Activated CD4-positive, alpha-beta T cell treated with anti-CD3 and anti-CD28 coated beads, Interleukin-2, amount 10 ng/mL, durations not matched to agents 7 days and 5 days (primary cell): ENCODE results near the gene SLC30A1. TPM values are rescaled to one million over a fixed set of nuclear protein-coding genes. Genes with fewer than 3 reads are reported as not detected.
"Not testable (repeated sequence)": the region's sequence is repeated elsewhere in the genome, so short reads cannot be mapped to it uniquely, and the experiment has no call there.

Source experiments
- CTCF ChIA-PET: fragments of 350-600 bp; sonication (Branson Sonifier 250); formaldehyde crosslinking; loops from one replicate; lab custom pipeline; 2021; ENCODE audit warnings: antibody characterized with exemption; lab: Charles Lee
- POLR2A ChIA-PET: fragments of 350-600 bp; sonication (Branson Sonifier 250); formaldehyde crosslinking; loops from one replicate; lab custom pipeline; 2021; ENCODE audit warnings: antibody characterized with exemption; lab: Charles Lee
- DNase-seq: peaks from one replicate; pipeline ENCODE4 v3.0.0-alpha.2; 2020
- H3K27ac Mint-ChIP-seq: one replicate; pipeline ENCODE4 v1.8.0; 2021; ENCODE audit warnings: mild to moderate bottlenecking, moderate library complexity, mixed read lengths
- H3K27me3 Mint-ChIP-seq: one replicate; pipeline ENCODE4 v1.8.0; 2021; ENCODE audit warnings: mixed read lengths
- H3K36me3 Mint-ChIP-seq: one replicate; pipeline ENCODE4 v1.8.0; 2021; ENCODE audit warnings: low read depth, mixed read lengths
- H3K4me1 Mint-ChIP-seq: one replicate; pipeline ENCODE4 v1.8.0; 2021; ENCODE audit warnings: mixed read lengths
- H3K4me3 Mint-ChIP-seq: one replicate; pipeline ENCODE4 v1.8.0; 2021; ENCODE audit warnings: mild to moderate bottlenecking, moderate library complexity, mixed read lengths
- H3K9me3 Mint-ChIP-seq: one replicate; pipeline ENCODE4 v1.8.0; 2021; ENCODE audit warnings: mixed read lengths
- total RNA-seq, 2 experiments: library from RNA; stranded (reverse); gene quantifications; one replicate each; pipeline ENCODE4 v1.2.3, GENCODE V29; 2021

The SLC30A1 gene, protein sequence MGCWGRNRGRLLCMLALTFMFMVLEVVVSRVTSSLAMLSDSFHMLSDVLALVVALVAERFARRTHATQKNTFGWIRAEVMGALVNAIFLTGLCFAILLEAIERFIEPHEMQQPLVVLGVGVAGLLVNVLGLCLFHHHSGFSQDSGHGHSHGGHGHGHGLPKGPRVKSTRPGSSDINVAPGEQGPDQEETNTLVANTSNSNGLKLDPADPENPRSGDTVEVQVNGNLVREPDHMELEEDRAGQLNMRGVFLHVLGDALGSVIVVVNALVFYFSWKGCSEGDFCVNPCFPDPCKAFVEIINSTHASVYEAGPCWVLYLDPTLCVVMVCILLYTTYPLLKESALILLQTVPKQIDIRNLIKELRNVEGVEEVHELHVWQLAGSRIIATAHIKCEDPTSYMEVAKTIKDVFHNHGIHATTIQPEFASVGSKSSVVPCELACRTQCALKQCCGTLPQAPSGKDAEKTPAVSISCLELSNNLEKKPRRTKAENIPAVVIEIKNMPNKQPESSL
- total RNA-seq = 1 to 10 TPM; 9.3 to 9.6 TPM

DNA sequence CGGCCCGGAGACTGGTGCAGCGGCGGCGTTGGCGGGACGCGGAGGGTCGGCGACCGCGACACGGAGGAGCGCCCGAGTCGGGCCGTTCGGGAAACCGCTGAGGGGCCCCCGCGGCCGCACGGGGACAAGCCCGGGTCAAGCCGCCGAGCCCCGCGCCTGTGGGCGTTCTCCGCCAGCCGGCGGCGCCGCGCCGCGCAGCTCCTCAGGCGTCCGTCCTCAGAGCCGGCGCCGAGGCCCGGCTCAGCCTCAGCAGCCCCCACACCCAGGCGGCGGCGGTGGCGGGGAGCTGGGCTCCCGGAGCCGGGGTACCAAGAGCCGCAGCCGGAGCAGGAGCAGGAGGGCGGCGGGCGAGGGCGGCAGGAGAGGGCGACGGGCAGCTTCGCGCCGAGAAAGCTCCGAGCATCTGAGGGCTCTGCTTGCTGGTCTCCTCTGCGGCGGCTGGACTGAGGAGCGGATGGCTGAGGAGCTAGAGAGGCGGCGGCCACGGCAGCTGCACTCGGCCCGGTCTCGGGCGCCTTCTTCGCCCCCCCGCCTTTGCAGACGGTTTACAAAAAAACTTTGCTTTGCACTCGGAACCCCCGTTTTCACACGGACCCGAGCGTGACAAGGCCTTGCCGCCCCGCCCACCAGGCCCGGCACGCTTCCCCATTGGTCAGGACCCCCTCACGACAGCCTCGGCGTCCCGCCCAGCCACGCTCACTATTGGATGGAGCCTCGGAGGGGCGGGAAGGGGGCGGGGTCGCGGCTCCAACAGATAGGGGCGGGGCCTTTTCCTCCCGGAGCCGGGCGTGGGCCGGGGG is at the start of gene SLC30A1:
Gene SLC30A1, minus strand, starts transcription at position 522 of the 800 bp plus-strand sequence. CDS start 549 bp downstream, outside the sequence.
- peak within 1 kb of the TSS; percentile 93 for H3K4me3 Mint-ChIP-seq

DNA sequence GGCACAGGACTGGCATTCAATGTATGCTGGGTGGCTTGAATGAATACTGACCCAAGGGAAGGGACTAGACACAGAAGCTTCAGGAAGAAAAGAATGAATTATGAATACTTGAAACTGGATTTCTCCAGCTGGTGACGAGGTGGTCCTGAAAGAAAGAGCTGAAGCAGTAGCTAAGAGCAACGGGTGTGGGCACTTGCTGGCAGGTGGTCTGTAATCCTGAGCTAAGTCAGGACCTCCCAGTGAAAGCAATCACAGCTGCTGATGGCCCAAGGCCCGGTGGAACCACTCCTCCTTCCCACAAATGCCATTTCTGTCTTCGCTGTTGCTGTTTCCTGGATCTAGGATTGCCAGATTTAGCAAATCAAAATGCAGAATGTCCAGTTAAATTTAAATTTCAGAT is 49.5 kb upstream of the SLC30A1 start:
- Mint-ChIP-seq H3K36me3 (no peaks in the 10 kb centered on the region), H3K4me3 (no peak overlapping the region), H3K27ac (no peak overlapping the region), H3K4me1 (peaks cover 15% of the 10 kb centered on the region), H3K27me3 (no peaks in the 10 kb centered on the region), H3K9me3 (no peaks in the 10 kb centered on the region)
- no peak for DNase-seq
- ChIA-PET CTCF (interaction anchor here (0.5 to 0.7 kb wide), 2 partner anchors 16 to 97 kb away, joined by 3 read pairs; no protein-coding TSS in a partner anchor), POLR2A (no interaction called here)

More for the DNA sequence above, at the start of gene SLC30A1:
- ChIA-PET POLR2A (interaction anchor here (0.5 to 0.6 kb wide), 2 partner anchors 46 to 66 kb away, joined by 4 to 5 read pairs; no protein-coding TSS in a partner anchor), CTCF (interaction anchor here (0.6 to 2.5 kb wide), 7 partner anchors 10 to 1063 kb away, joined by 3 to 12 read pairs (median 5); no protein-coding TSS in a partner anchor)
- H3K4me1 Mint-ChIP-seq = peaks cover 48% of the 10 kb centered on the region
- H3K27ac Mint-ChIP-seq = peak within 1 kb of the TSS; percentile 87
- H3K9me3 Mint-ChIP-seq = no peaks in the 10 kb centered on the region
- peaks cover 16% of the 10 kb centered on the region for H3K36me3 Mint-ChIP-seq
- DNase-seq = peak; percentile 100
- no peaks in the 10 kb centered on the region for H3K27me3 Mint-ChIP-seq

DNA sequence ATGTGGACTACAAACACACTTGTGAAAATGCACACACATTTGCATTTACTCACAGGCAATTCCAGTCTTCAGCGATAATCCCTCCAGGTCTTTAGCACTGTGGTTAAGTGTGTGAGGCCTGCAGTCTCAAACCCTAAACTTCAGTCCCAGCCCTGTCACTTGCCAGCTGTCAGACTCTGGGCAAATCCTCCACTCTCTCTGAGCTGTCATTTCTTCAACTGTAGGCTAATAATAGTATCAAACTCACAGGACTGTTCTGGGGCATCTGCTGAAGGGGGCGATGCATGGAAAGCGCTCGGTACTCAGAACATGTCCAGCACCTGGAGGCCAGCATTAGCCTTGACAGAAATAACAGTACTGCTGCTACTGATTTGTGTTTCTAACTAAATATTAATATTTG is 48.3 kb upstream of the SLC30A1 start:
- H3K9me3 Mint-ChIP-seq = no peaks in the 10 kb centered on the region
- POLR2A ChIA-PET = no interaction called here

DNA sequence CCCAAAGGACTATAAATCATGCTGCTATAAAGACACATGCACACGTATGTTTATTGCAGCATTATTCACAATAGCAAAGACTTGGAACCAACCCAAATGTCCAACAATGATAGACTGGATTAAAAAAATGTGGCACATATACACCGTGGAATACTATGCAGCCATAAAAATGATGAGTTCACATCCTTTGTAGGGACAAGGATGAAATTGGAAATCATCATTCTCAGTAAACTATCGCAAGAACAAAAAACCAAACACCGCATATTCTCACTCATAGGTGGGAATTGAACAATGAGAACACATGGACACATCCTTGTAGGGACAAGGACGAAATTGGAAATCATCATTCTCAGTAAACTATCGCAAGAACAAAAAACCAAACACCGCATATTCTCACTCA is 46.9 kb upstream of the SLC30A1 start:
- DNase-seq, H3K36me3 Mint-ChIP-seq, H3K4me3 Mint-ChIP-seq, H3K27ac Mint-ChIP-seq, CTCF ChIA-PET, H3K9me3 Mint-ChIP-seq, POLR2A ChIA-PET, H3K27me3 Mint-ChIP-seq: not testable (repeated sequence)
- peaks cover 15% of the 10 kb centered on the region for H3K4me1 Mint-ChIP-seq

More for the DNA sequence above, 48.3 kb upstream of the SLC30A1 start:
- DNase-seq = no peak
- Mint-ChIP-seq H3K27me3 (no peaks in the 10 kb centered on the region), H3K4me1 (peaks cover 15% of the 10 kb centered on the region), H3K4me3 (no peak overlapping the region), H3K27ac (no peak overlapping the region), H3K36me3 (no peaks in the 10 kb centered on the region)
- CTCF ChIA-PET = no interaction called here

DNA sequence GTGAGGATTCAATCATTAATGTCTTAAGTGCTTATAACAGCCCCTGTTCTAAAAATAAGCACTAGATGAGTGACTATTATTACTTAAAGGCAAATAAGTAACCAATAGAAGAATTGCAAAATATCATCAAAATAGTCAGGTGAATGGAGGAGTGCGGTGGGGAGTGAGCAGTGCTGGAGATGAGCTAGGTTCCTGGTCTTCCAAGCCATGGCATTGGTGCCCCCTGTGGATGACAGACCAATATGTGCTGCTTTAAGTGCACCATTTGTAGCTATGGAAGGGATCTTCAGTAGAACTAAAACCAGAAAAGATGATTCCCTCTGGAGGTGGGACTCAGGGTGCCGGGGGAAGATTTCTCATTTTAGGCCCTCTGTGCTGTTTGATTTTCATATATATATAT is 46.1 kb upstream of the SLC30A1 start:
- POLR2A ChIA-PET = interaction anchor here (0.6 kb wide), 1 partner anchor 46 kb away, joined by 4 read pairs; the partner anchor contains the start of gene SLC30A1
- no peaks in the 10 kb centered on the region for H3K36me3 Mint-ChIP-seq
- peaks cover 15% of the 10 kb centered on the region for H3K4me1 Mint-ChIP-seq
- peak; percentile 26 for DNase-seq
- H3K27ac Mint-ChIP-seq = no peak overlapping the region
- no peaks in the 10 kb centered on the region for H3K9me3 Mint-ChIP-seq
- CTCF ChIA-PET = interaction anchor here (0.5 to 0.9 kb wide), 3 partner anchors 13 to 199 kb away, joined by 3 to 4 read pairs (median 3); no protein-coding TSS in a partner anchor
- no peak overlapping the region for H3K4me3 Mint-ChIP-seq
- no peaks in the 10 kb centered on the region for H3K27me3 Mint-ChIP-seq

DNA sequence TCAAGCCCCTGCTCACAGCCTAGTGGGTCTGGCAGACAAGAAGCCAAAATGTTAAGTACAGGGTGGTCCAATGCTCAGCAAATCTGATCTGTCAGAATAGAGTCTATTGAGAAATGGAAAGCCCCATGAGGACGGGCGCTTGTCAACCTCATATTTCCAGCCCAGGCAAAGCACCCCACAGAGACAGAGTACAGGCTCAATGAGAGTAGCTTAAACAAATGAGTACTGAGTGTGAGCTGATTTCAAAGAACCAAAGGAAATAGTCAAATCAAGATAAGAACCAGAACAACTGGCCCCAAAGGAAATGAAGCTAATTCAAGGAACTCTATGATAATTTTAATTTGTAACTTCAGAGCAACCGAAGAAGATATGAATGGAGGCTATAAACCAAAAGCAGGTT is 44.6 kb upstream of the SLC30A1 start:
- no peak for DNase-seq
- H3K36me3 Mint-ChIP-seq = no peaks in the 10 kb centered on the region
- H3K4me3 Mint-ChIP-seq = no peak overlapping the region
- H3K9me3 Mint-ChIP-seq = no peaks in the 10 kb centered on the region
- H3K27me3 Mint-ChIP-seq = no peaks in the 10 kb centered on the region
- ChIA-PET POLR2A (no interaction called here), CTCF (interaction anchor here (0.6 kb wide), 1 partner anchor 147 kb away, joined by 4 read pairs; no protein-coding TSS in a partner anchor)
- H3K4me1 Mint-ChIP-seq = peaks cover 15% of the 10 kb centered on the region
- H3K27ac Mint-ChIP-seq = no peak overlapping the region

DNA sequence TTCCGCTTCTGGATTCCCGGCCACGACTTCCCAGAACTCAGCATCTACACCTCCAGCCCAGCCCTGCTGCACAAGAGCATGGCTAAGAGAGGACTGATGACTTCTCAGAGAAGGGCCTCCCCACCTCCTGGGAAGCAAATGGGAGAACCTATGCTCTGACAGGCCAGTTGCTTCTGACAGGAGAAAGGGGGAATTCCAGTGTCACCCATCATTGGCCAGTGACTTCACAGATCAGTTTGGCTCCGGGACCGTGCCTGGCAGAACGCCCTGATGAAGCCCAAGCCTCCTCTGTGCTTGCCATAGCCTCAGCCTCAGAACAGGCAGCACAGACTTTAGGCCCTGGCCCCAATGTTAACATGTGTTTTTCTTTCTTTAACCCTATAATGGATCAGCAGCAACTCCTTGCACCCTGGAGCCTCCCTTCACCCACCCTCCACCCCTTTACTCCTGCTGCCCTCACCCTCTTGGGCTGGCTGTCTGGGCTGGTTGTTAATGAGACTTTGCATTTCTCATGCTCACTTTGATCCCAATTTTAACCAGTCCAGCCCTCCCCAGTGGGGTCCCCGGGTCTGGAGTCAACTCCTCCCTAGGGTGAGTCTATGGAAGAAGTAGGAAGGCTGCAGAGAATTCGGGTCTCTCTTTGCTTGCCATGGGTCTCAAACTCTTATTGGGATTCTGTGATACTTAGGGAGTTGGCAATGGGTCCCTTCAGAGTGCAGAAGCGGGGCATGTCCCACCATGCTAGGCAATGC is 42.7 kb upstream of the SLC30A1 start:
- Mint-ChIP-seq H3K9me3 (no peaks in the 10 kb centered on the region), H3K36me3 (no peaks in the 10 kb centered on the region), H3K27me3 (no peaks in the 10 kb centered on the region), H3K27ac (no peak overlapping the region), H3K4me3 (no peak overlapping the region), H3K4me1 (peaks cover 15% of the 10 kb centered on the region)
- DNase-seq = no peak
- POLR2A ChIA-PET = no interaction called here
- CTCF ChIA-PET = interaction anchor here (0.6 to 1.8 kb wide), 2 partner anchors 12 to 80 kb away, joined by 3 to 5 read pairs; no protein-coding TSS in a partner anchor

DNA sequence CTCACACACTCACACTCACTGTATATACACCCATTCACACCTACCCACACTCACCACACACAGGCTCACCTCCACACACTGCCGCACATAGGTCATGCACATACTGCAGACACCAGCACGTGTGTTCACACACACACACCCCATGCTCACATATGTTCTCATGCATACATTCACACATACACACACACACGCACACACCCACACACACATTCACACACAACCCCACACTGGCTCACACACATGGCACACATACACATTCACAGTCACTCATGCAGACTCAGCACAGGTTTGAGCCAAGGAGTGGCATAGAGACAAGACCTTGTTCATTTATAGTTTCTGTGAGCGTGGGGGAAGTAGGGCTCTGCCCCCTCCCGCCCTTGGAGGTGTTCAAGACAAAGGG is 41.1 kb upstream of the SLC30A1 start:
- Mint-ChIP-seq H3K36me3 (no peaks in the 10 kb centered on the region), H3K27me3 (no peaks in the 10 kb centered on the region), H3K4me1 (peaks cover 15% of the 10 kb centered on the region), H3K27ac (no peak overlapping the region), H3K4me3 (no peak overlapping the region), H3K9me3 (no peaks in the 10 kb centered on the region)
- POLR2A ChIA-PET = no interaction called here
- DNase-seq = no peak
- CTCF ChIA-PET = interaction anchor here (0.6 to 1.8 kb wide), 3 partner anchors 10 to 70 kb away, joined by 3 to 5 read pairs (median 4); no protein-coding TSS in a partner anchor

DNA sequence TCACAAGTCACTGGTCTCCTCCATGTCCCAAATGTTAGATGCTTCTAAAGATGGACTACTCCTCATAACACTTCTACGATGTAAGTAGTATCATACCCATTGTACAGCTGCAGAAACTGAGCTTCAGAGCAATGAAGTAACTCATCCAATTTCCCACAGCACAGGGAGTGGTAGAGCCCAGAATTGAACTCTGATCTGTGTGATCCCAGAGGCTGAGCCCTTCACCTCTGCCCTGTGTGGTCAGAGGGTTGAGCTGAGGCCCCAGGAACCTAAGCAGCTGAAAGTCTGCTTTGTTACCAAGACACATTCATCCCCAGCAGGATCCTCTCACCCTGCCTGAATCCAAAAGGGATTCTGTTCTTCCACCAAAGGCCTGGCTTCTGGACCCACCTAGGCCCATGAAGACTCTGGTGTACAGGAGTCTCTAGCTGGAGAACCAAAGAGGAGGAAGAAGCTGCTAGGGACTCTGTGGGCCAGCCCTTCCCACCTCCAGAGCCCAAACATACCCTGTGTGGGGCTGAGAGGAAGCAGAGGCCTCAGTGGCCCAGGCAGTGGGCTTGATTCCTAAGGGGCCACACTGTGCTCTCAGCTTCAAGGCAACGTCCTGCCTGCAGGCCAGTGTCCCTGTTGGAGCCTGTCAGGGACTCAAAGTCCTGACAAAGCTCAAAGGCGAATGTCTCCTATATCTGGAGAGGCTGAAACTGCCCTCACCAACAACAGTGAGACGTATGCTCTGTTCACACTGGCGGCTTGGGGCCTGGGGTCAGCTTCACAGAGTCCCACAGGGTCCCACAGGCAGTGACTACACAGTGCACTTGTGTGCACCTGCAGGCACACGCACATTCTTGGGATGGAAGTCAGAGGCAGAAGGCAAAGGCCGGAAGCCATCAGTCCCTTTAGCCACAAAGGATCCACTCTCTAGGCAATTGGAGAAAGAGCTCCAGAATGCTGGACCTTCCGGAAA is 40.4 kb upstream of the SLC30A1 start:
- Mint-ChIP-seq H3K4me1 (peaks cover 18% of the 10 kb centered on the region), H3K27me3 (no peaks in the 10 kb centered on the region), H3K27ac (no peak overlapping the region), H3K4me3 (no peak overlapping the region), H3K36me3 (no peaks in the 10 kb centered on the region), H3K9me3 (no peaks in the 10 kb centered on the region)
- DNase-seq = no peak
- POLR2A ChIA-PET = interaction anchor here (0.6 kb wide), 1 partner anchor 54 kb away, joined by 4 read pairs; no protein-coding TSS in a partner anchor
- CTCF ChIA-PET = interaction anchor here (0.6 to 1.8 kb wide), 6 partner anchors 9 to 452 kb away, joined by 3 to 6 read pairs (median 4); no protein-coding TSS in a partner anchor

DNA sequence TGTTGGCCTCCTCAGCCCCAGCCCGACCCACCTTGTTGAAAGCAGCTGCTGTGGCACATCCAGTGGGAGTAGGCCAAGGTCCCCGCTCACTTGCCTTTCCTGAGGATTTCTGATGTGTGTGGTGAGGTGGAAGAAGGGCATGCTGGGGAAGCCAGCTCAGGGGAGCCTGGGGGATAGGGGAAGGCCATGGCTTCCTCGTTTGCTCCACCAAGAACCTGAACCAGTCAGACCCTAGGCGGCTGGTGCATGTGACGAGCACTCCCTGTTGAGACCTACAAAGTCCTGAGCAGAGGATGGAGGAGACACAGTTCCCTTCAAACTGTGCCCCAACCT is 38.0 kb upstream of the SLC30A1 start:
- POLR2A ChIA-PET = no interaction called here

More for the DNA sequence above, 38.0 kb upstream of the SLC30A1 start:
- CTCF ChIA-PET = interaction anchor here (0.9 to 1.0 kb wide), 2 partner anchors 26 to 38 kb away, joined by 3 read pairs; partner anchors contain the start of gene SLC30A1
- no peaks in the 10 kb centered on the region for H3K27me3 Mint-ChIP-seq
- peaks cover 3% of the 10 kb centered on the region for H3K4me1 Mint-ChIP-seq
- H3K9me3 Mint-ChIP-seq = no peaks in the 10 kb centered on the region
- H3K27ac Mint-ChIP-seq = no peak overlapping the region
- H3K36me3 Mint-ChIP-seq = no peaks in the 10 kb centered on the region
- DNase-seq = no peak
- no peak overlapping the region for H3K4me3 Mint-ChIP-seq
